Neural progenitor cell (in vitro differentiated cells): ENCODE measurements around the gene ADAMTS14. TPM values are rescaled to one million over a fixed set of nuclear protein-coding genes. Genes with fewer than 3 reads are reported as not detected.

Experiments used
- DNase-seq: peaks from one replicate; pipeline ENCODE4 v3.0.0-alpha.2; 2016; ENCODE audit warnings: low spot score
- H2AFZ ChIP-seq: fragments of 200-600 bp; sonication (generic); replicated peaks from 2 replicates; pipeline ENCODE4 v1.6.1; 2016; ENCODE audit warnings: antibody characterized with exemption
- H3F3A ChIP-seq: fragments of 200-600 bp; sonication (generic); 2 replicates; pipeline ENCODE4 v1.6.1; 2016; ENCODE audit warnings: antibody characterized with exemption, low read depth
- H3K27ac ChIP-seq: fragments of 200-600 bp; sonication (generic); 2 replicates; pipeline ENCODE4 v1.5.1; 2016; ENCODE audit warnings: mild to moderate bottlenecking
- H3K27me3 ChIP-seq: fragments of 200-600 bp; sonication (generic); 2 replicates; pipeline ENCODE4 v1.6.1; 2016; ENCODE audit warnings: mild to moderate bottlenecking, moderate library complexity
- H3K36me3 ChIP-seq: fragments of 200-600 bp; sonication (generic); 2 replicates; pipeline ENCODE4 v1.5.1; 2016
- H3K4me1 ChIP-seq: fragments of 200-600 bp; sonication (generic); 2 replicates; pipeline ENCODE4 v1.6.1; 2016; ENCODE audit warnings: mixed run types
- H3K4me2 ChIP-seq: fragments of 200-600 bp; sonication (generic); 2 replicates; pipeline ENCODE4 v1.6.1; 2016
- H3K4me3 ChIP-seq: fragments of 200-600 bp; sonication (generic); 2 replicates; pipeline ENCODE4 v1.5.1; 2016
- H3K79me2 ChIP-seq: fragments of 200-600 bp; sonication (generic); 2 replicates; pipeline ENCODE4 v1.6.1; 2016; ENCODE audit warnings: low read depth
- H3K9ac ChIP-seq: fragments of 200-600 bp; sonication (generic); 2 replicates; pipeline ENCODE4 v1.6.1; 2016
- H3K9me3 ChIP-seq: fragments of 200-600 bp; sonication (generic); 2 replicates; pipeline ENCODE4 v1.5.1; 2016; ENCODE audit warnings: low read depth
- H4K20me1 ChIP-seq: fragments of 200-600 bp; sonication (generic); 2 replicates; pipeline ENCODE4 v1.6.1; 2016; ENCODE audit warnings: low read depth
- H3K27ac Mint-ChIP-seq: 3 replicates; pipeline ENCODE4 v1.8.0; 2021; ENCODE audit warnings: mixed read lengths
- H3K27me3 Mint-ChIP-seq: 2 replicates; pipeline ENCODE4 v1.8.0; 2022; ENCODE audit warnings: low read depth, mild to moderate bottlenecking, inconsistent platforms, moderate library complexity, mixed read lengths; ENCODE audit not compliant: insufficient read depth
- H3K36me3 Mint-ChIP-seq: 3 replicates; pipeline ENCODE4 v1.8.0; 2021; ENCODE audit warnings: mixed read lengths
- H3K4me1 Mint-ChIP-seq: 3 replicates; pipeline ENCODE4 v1.8.0; 2021; ENCODE audit warnings: mixed read lengths
- H3K4me3 Mint-ChIP-seq: 3 replicates; pipeline ENCODE4 v1.8.0; 2021; ENCODE audit warnings: mild to moderate bottlenecking, moderate library complexity, mixed read lengths
- H3K9me3 Mint-ChIP-seq: 3 replicates; pipeline ENCODE4 v1.8.0; 2020; ENCODE audit warnings: mixed read lengths
- CTCF ChIP-seq: fragments of 200-600 bp; sonication (generic); IDR thresholded peaks from 2 replicates; pipeline ENCODE4 v1.5.1; 2017; ENCODE audit warnings: antibody characterized with exemption, mild to moderate bottlenecking
- EZH2 ChIP-seq: fragments of 200-600 bp; sonication (generic); IDR thresholded peaks from 2 replicates; pipeline ENCODE4 v1.6.1; 2017; ENCODE audit warnings: antibody characterized with exemption, mild to moderate bottlenecking, moderate library complexity
- EZH2phosphoT487 ChIP-seq: fragments of 200-600 bp; sonication (generic); IDR thresholded peaks from 2 replicates; pipeline ENCODE4 v1.6.1; 2017; ENCODE audit warnings: antibody characterized with exemption
- total RNA-seq: library from RNA; depleted of rRNA; stranded (reverse); fragments of >200 nt; gene quantifications from 2 replicates; pipeline ENCODE4 v1.2.3, GENCODE V29; 2015; ENCODE audit warnings: low replicate concordance

The ADAMTS14 gene
- total RNA-seq, 1 donor from 2014 or later = not detected

- no peaks in the 10 kb centered on the region for H3K4me1 ChIP-seq
- no peak overlapping the region for H3K4me3 ChIP-seq
- H3K36me3 ChIP-seq = no peaks in the 10 kb centered on the region
- no peaks in the 10 kb centered on the region for H3K27me3 ChIP-seq
- Mint-ChIP-seq H3K27me3 (peaks cover 4% of the 10 kb centered on the region), H3K36me3 (no peaks in the 10 kb centered on the region), H3K4me3 (no peak overlapping the region), H3K9me3 (no peaks in the 10 kb centered on the region), H3K27ac (no peak overlapping the region), H3K4me1 (peaks cover 20% of the 10 kb centered on the region)
- no peak for DNase-seq
- no peaks in the 10 kb centered on the region for H3K79me2 ChIP-seq
- H3K27ac ChIP-seq = no peak overlapping the region
- no peaks in the 10 kb centered on the region for H4K20me1 ChIP-seq
- H3K4me2 ChIP-seq = no peak overlapping the region
- H3F3A ChIP-seq = no peaks in the 10 kb centered on the region
- no peak overlapping the region for H3K9ac ChIP-seq
- no peaks in the 10 kb centered on the region for H3K9me3 ChIP-seq
- TF ChIP-seq CTCF (no peak), EZH2phosphoT487 (no peak), EZH2 (no peak)
- no peak overlapping the region for H2AFZ ChIP-seq
Observed at GRCh38 chr10:70743430-70743788, 71.1 kb downstream of the ADAMTS14 start.

GRCh38 chr10:70743879-70744278 lies 71.6 kb downstream of the ADAMTS14 start:
- TF ChIP-seq CTCF (no peak), EZH2 (no peak), EZH2phosphoT487 (no peak)
- H3K4me1 Mint-ChIP-seq = peaks cover 20% of the 10 kb centered on the region
- H3K27me3 Mint-ChIP-seq = peaks cover 2% of the 10 kb centered on the region
- H4K20me1 ChIP-seq = no peaks in the 10 kb centered on the region
- H2AFZ ChIP-seq = no peak overlapping the region
- H3K4me2 ChIP-seq = no peak overlapping the region
- H3K4me1 ChIP-seq = no peaks in the 10 kb centered on the region
- no peaks in the 10 kb centered on the region for H3K79me2 ChIP-seq
- no peaks in the 10 kb centered on the region for H3K9me3 ChIP-seq
- H3K27ac ChIP-seq = no peak overlapping the region
- H3K27me3 ChIP-seq = no peaks in the 10 kb centered on the region
- no peak for DNase-seq
- no peak overlapping the region for H3K4me3 Mint-ChIP-seq
- no peaks in the 10 kb centered on the region for H3K36me3 ChIP-seq
- no peaks in the 10 kb centered on the region for H3K9me3 Mint-ChIP-seq
- no peaks in the 10 kb centered on the region for H3F3A ChIP-seq
- no peaks in the 10 kb centered on the region for H3K36me3 Mint-ChIP-seq
- no peak overlapping the region for H3K27ac Mint-ChIP-seq
- no peak overlapping the region for H3K9ac ChIP-seq
- no peak overlapping the region for H3K4me3 ChIP-seq

- peak overlapping the region; percentile 39 for H3K27ac Mint-ChIP-seq
- peaks cover 16% of the 10 kb centered on the region for H3K4me1 Mint-ChIP-seq
- H3F3A ChIP-seq = no peaks in the 10 kb centered on the region
- DNase-seq = no peak
- H3K9me3 Mint-ChIP-seq = no peaks in the 10 kb centered on the region
- peaks cover 4% of the 10 kb centered on the region for H3K27me3 Mint-ChIP-seq
- H3K4me3 Mint-ChIP-seq = no peak overlapping the region
- no peaks in the 10 kb centered on the region for H3K36me3 Mint-ChIP-seq
- H3K4me3 ChIP-seq = no peak overlapping the region
- H3K27me3 ChIP-seq = no peaks in the 10 kb centered on the region
- H2AFZ ChIP-seq = no peak overlapping the region
- no peaks in the 10 kb centered on the region for H3K36me3 ChIP-seq
- H3K9me3 ChIP-seq = no peaks in the 10 kb centered on the region
- no peak overlapping the region for H3K9ac ChIP-seq
- H3K4me2 ChIP-seq = no peak overlapping the region
- H4K20me1 ChIP-seq = no peaks in the 10 kb centered on the region
- no peaks in the 10 kb centered on the region for H3K79me2 ChIP-seq
- no peak overlapping the region for H3K27ac ChIP-seq
- no peaks in the 10 kb centered on the region for H3K4me1 ChIP-seq
- TF ChIP-seq EZH2 = no peak
- TF ChIP-seq EZH2phosphoT487 = no peak
Observed at GRCh38 chr10:70744617-70745143, 72.4 kb downstream of the ADAMTS14 start.

GRCh38 chr10:70745555-70745954 lies 73.2 kb downstream of the ADAMTS14 start:
- Histone ChIP-seq H3K9me3 (no peaks in the 10 kb centered on the region), H3K27me3 (no peaks in the 10 kb centered on the region), H3K9ac (no peak overlapping the region), H3K4me1 (no peaks in the 10 kb centered on the region), H3F3A (no peaks in the 10 kb centered on the region), H3K27ac (no peak overlapping the region), H3K4me3 (no peak overlapping the region), H3K36me3 (no peaks in the 10 kb centered on the region), H3K79me2 (no peaks in the 10 kb centered on the region), H2AFZ (no peak overlapping the region), H3K4me2 (no peak overlapping the region), H4K20me1 (no peaks in the 10 kb centered on the region)
- TF ChIP-seq EZH2phosphoT487 = no peak
- no peak for DNase-seq
- no peak overlapping the region for H3K27ac Mint-ChIP-seq
- H3K36me3 Mint-ChIP-seq = no peaks in the 10 kb centered on the region
- peaks cover 4% of the 10 kb centered on the region for H3K27me3 Mint-ChIP-seq
- no peak overlapping the region for H3K4me3 Mint-ChIP-seq
- no peaks in the 10 kb centered on the region for H3K9me3 Mint-ChIP-seq
- peaks cover 11% of the 10 kb centered on the region for H3K4me1 Mint-ChIP-seq
